RWPE1 (cell line): ENCODE measurements around the gene EXD2.
"Not testable (repeated sequence)": the region's sequence is repeated elsewhere in the genome, so short reads cannot be mapped to it uniquely, and the experiment has no call there.

Experiments
- CTCF ChIA-PET: fragments of 350-600 bp; sonication (Branson Sonifier 250); formaldehyde crosslinking; extraction: SDS; loops from one replicate; lab custom pipeline; 2021; lab: Yijun Ruan, JAX
- POLR2A ChIA-PET: fragments of 400-600 bp; formaldehyde crosslinking; extraction: SDS; loops from one replicate; lab custom pipeline; 2020; ENCODE audit warnings: antibody characterized with exemption; ENCODE audit not compliant: low non-redundant PET; lab: Yijun Ruan, JAX
- DNase-seq: peaks from one replicate; pipeline ENCODE4 v3.0.0; 2012; ENCODE audit warnings: low spot score
- H3K27ac ChIP-seq: fragments of 450-650 bp; 2 replicates; pipeline ENCODE4 v1.5.1; 2017
- CTCF ChIP-seq: fragments of 450-650 bp; conservative IDR thresholded peaks from 2 replicates; pipeline ENCODE4 v1.5.1; 2017; ENCODE audit warnings: low read depth, mild to moderate bottlenecking

EXD2 gene

DNA sequence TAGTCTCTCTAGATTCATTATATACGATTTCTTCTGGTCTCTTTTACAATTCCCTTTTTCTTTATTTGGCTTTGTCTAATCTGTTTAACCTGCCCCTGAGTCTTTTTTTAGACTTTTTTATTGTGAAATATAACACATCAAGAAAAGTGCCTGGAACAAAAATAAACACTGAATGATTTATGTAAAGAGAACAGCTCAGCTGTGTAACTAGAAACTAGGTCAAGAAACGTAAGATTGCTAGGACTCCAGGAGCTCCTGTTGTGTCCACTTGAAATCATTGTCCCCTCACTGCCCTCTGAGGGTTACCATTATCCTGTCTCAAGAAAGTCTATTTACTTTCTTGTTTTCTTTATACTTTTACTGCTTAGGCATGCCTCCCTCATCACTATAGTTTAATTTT lies 23.1 kb downstream of the EXD2 start:
- ChIA-PET CTCF (no interaction called here), POLR2A (no interaction called here)
- DNase-seq, result no peak
- no peak overlapping the region for H3K27ac ChIP-seq
- TF ChIP-seq CTCF, result no peak

DNA sequence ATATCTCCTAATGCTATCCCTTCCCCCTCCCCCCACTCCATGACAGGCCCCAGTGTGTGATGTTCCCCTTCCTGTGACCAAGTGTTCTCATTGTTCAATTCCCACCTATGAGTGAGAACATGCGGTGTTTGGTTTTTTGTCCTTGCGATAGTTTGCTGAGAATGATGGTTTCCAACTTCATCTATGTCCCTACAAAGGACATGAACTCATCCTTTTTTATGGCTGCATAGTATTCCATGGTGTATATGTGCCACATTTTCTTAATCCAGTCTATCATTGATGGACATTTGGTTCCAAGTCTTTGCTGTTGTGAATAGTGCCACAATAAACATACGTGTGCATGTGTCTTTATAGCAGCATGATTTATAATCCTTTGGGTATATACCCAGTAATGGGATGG lies 26.4 kb downstream of the EXD2 start:
- CTCF ChIA-PET, POLR2A ChIA-PET, H3K27ac ChIP-seq, DNase-seq: not testable (repeated sequence)

DNA sequence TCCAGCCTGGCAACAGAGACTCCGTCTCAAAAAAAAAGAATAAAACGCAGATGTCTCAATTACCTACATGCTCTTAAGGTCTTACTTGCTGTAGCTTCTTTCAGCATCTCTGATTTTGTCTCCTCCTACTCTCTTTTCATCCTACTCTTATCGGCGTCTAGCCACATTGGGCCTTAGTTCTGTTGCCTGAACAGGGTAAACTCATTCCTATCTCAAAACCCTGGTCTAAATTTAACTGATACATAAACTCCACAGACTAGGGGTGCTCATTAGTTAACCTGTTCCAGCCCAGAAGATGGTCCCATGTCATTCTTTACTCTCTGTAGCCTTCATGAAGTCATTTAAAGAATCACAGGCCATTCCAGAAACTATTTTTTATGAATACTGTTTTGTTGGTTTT lies 33.6 kb downstream of the EXD2 start:
- H3K27ac ChIP-seq, result no peak overlapping the region
- POLR2A ChIA-PET, result no interaction called here
- no peak for TF ChIP-seq CTCF
- CTCF ChIA-PET, result no interaction called here
- DNase-seq, result no peak

- TF ChIP-seq CTCF, result no peak
- CTCF ChIA-PET, result no interaction called here
- POLR2A ChIA-PET, result no interaction called here
- no peak for DNase-seq
- no peak overlapping the region for H3K27ac ChIP-seq
Observed at GRCh38 chr14:69226178-69226577, 34.9 kb downstream of the EXD2 start.

DNA sequence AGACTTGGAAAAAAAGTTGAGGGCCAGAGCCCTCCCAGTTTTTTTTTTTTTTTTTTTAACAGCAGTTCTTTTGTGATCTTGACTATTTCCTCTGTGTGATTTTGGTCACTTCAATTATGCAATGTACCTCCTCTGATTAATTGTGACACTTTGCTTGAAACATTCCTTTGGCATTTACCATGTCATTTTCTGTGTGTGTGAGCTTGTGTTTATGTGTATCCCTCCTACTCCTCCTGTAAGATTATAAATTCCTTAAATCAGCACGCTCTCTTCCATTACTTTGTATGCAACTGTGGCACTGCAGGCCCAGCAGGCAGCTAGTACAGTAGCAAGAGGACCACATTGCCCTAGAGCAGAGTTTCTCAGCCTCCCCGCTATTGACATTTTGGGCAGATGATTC lies 35.4 kb downstream of the EXD2 start:
- no peak overlapping the region for H3K27ac ChIP-seq
- no peak for DNase-seq
- no peak for TF ChIP-seq CTCF
- ChIA-PET POLR2A (no interaction called here), CTCF (no interaction called here)

GRCh38 chr14:69231486-69231885 lies 40.2 kb downstream of the EXD2 start:
- ChIA-PET POLR2A (no interaction called here), CTCF (interaction anchor here (0.7 kb wide), 1 partner anchor 31 kb away, joined by 3 read pairs; no protein-coding TSS in a partner anchor)
- DNase-seq, result no peak
- no peak for TF ChIP-seq CTCF
- no peak overlapping the region for H3K27ac ChIP-seq

GRCh38 chr14:69232388-69232787 lies 41.1 kb downstream of the EXD2 start:
- POLR2A ChIA-PET, result no interaction called here
- TF ChIP-seq CTCF, result no peak
- DNase-seq, result no peak
- no peak overlapping the region for H3K27ac ChIP-seq
- CTCF ChIA-PET, result interaction anchor here (0.6 kb wide), 1 partner anchor 46 kb away, joined by 3 read pairs; no protein-coding TSS in a partner anchor
